ENCODE results near the gene FAM9A.
"Not testable (repeated sequence)": the region's sequence is repeated elsewhere in the genome, so short reads cannot be mapped to it uniquely, and the experiment has no call there.

FAM9A gene

DNA sequence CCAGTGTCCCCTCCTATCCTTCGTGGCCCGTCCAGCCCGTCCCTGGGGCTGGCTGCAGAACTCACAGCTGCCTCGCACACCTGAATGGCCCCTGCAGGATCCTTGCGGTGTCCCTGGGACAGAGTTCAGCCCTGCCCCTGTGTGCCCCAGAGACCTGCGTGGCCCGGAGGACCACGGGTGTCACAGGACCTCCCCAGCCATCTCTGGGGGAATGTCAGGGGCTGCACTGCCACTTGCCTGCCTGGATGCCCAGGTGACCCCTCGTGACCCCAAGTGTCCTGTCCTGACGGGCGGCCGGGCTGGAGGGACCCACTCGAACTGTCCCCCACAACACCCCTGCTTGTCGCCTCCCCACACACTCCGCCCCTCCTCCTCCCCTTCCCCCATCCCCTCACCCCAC is 832 bp downstream of the FAM9A start:
- not testable (repeated sequence) for H3K9ac ChIP-seq (ENCODE audit: low read depth, low read length); H3K4me3 ChIP-seq (ENCODE audit: low read length); H3K4me2 ChIP-seq (ENCODE audit: low read length); H3K9me3 ChIP-seq (replicated peaks; ENCODE audit: low read length); H3K4me1 ChIP-seq (ENCODE audit: control insufficient read depth, insufficient read depth, low read length); H3K36me3 ChIP-seq (ENCODE audit: insufficient read depth, low read length); H3K27me3 ChIP-seq (ENCODE audit: control insufficient read depth, insufficient read depth, low read length)

DNA sequence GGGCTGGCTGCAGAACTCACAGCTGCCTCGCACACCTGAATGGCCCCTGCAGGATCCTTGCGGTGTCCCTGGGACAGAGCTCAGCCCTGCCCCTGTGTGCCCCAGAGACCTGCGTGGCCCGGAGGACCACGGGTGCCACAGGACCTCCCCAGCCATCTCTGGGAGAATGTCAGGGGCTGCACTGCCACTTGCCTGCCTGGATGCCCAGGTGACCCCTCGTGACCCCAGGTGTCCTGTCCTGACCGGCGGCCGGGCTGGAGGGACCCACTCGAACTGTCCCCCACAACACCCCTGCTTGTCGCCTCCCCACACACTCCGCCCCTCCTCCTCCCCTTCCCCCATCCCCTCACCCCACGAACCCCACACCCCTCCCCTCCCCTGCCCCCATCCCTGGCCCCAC is 1.9 kb downstream of the FAM9A start:
- not testable (repeated sequence) for H3K36me3 ChIP-seq (ENCODE audit: insufficient read depth, low read length); H3K9ac ChIP-seq (ENCODE audit: low read depth, low read length); H3K9me3 ChIP-seq (replicated peaks; ENCODE audit: low read length); H3K4me2 ChIP-seq (ENCODE audit: low read length); H3K4me1 ChIP-seq (ENCODE audit: control insufficient read depth, insufficient read depth, low read length); H3K4me3 ChIP-seq (ENCODE audit: low read length); H3K27me3 ChIP-seq (ENCODE audit: control insufficient read depth, insufficient read depth, low read length)

DNA sequence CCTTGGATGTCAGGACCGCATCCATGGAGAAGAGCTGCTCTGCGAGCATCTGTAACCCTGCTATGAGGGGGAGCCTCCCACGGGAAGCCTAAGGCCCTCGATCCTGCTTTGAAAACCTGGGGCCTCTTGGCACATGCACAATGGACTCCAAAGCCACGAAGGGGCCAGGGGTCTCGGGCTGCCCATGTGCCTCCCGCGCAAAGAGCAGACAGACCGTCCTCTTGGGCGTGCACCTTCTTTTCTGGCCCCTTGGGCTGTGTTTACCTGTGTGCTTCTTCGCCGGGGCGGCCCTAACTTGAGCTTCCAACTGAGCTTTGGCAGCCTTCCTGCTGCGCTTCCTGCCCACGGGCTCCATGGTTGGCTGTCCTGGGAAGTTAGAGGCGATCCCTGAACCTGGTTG is 2.5 kb downstream of the FAM9A start:
- not testable (repeated sequence) for H3K36me3 ChIP-seq (ENCODE audit: insufficient read depth, low read length); H3K9ac ChIP-seq (ENCODE audit: low read depth, low read length); H3K4me3 ChIP-seq (ENCODE audit: low read length); H3K4me1 ChIP-seq (ENCODE audit: control insufficient read depth, insufficient read depth, low read length); H3K4me2 ChIP-seq (ENCODE audit: low read length); H3K9me3 ChIP-seq (replicated peaks; ENCODE audit: low read length); H3K27me3 ChIP-seq (ENCODE audit: control insufficient read depth, insufficient read depth, low read length)

DNA sequence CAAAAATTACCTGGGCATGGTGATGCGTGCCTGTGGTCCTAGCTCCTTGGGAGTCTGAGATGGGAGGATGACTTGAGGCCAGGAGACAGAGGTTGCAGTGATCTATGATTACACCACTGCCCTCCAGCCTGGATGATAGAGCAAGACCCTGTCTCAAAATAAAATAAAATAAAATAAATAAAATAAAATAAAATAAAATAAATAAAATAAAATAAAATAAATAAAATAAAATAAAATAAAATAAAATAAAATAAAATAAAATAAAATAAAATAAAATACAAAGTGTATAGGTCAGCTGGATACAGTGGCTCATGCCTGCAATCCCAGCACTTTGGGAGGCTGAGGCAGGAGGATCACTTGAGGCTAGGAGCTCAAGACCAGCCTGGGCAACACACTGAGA is 14.1 kb downstream of the FAM9A start:
- not testable (repeated sequence) for H3K9ac ChIP-seq (ENCODE audit: low read depth, low read length); H3K4me3 ChIP-seq (ENCODE audit: low read length); H3K4me2 ChIP-seq (ENCODE audit: low read length); H3K4me1 ChIP-seq (ENCODE audit: control insufficient read depth, insufficient read depth, low read length); H3K27me3 ChIP-seq (ENCODE audit: control insufficient read depth, insufficient read depth, low read length); H3K36me3 ChIP-seq (ENCODE audit: insufficient read depth, low read length); H3K9me3 ChIP-seq (replicated peaks; ENCODE audit: low read length)

DNA sequence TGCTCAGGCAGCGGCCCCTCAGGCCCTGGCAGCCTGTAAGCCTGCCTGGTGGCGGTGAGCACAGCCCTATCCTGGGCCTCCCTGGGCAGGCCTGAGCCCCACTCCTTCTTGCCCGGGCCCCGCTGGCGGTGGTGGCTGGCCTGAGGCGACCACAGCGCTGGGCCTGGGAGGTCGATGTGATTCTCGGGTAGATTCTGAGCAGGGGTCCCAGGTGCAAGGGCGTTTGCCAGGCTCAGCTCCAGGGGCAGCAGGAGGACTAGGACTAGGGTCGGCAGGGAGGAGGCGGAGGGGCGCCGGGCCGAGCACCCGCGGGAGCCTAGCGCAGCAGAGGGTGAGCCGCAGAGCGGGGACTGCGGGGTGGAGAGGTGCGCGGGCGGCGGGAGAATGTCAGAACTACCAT is 17.0 kb downstream of the FAM9A start:
- Histone ChIP-seq H3K9me3 (replicated peaks; ENCODE audit: low read length) (no peaks in the 10 kb centered on the region), H3K4me1 (ENCODE audit: control insufficient read depth, insufficient read depth, low read length) (no peaks in the 10 kb centered on the region), H3K9ac (ENCODE audit: low read depth, low read length) (no peak overlapping the region), H3K36me3 (ENCODE audit: insufficient read depth, low read length) (no peaks in the 10 kb centered on the region), H3K4me2 (ENCODE audit: low read length) (no peak overlapping the region), H3K27me3 (ENCODE audit: control insufficient read depth, insufficient read depth, low read length) (no peaks in the 10 kb centered on the region), H3K4me3 (ENCODE audit: low read length) (no peak overlapping the region)

DNA sequence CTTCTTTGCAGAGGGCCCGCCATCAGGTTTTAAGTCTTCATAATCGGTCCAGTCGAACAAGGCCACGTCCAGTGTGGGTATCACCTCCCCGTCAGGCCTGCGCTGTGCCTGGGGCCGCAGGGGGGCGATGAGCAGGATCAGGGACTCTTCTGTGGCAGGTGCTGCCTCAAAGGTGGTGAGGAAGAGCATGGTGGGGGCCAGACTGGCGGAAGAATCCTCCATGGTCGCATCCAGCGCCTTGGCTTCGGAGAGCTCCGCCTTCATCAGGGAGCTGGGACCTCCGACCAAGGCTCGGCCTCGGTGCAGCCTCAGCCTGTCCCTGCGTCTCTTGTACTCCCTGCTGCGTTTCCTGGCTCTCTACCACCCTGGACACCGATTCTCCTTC is 17.5 kb downstream of the FAM9A start:
- no peaks in the 10 kb centered on the region for H3K36me3 ChIP-seq (ENCODE audit: insufficient read depth, low read length)
- H3K9me3 ChIP-seq (replicated peaks; ENCODE audit: low read length), result no peaks in the 10 kb centered on the region
- H3K9ac ChIP-seq (ENCODE audit: low read depth, low read length), result no peak overlapping the region
- no peaks in the 10 kb centered on the region for H3K4me1 ChIP-seq (ENCODE audit: control insufficient read depth, insufficient read depth, low read length)
- H3K4me3 ChIP-seq (ENCODE audit: low read length), result no peak overlapping the region
- H3K27me3 ChIP-seq (ENCODE audit: control insufficient read depth, insufficient read depth, low read length), result no peaks in the 10 kb centered on the region
- no peak overlapping the region for H3K4me2 ChIP-seq (ENCODE audit: low read length)

DNA sequence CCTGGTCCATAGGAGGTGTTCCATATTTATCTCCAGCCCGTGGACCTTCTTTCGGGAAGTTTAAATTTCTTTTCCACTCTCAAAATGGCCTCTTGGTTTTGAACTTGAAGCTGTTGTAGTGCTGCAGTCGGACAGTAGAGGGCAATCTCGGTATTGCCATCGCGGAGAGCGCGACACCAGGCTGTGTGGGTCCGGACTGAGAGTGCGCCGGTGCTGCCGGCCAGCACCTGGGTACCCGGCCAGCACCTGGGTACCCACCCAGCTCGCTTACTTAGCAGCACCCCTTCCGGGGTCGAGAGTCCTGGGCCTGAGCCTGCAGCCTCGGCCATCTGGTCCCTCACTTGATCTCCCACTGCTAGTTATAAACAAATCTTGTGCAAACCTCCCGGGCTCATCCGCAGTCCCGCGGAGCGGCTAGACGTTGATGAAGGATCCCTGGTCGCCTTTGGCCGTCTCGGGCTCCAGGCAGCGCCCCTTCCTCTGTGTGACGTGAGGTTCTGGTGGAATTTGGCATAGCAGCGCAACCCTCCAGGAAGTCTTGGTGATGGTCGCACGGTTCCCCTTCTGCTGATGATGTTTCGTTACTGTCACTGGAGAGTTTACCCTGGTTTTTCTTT is 18.0 kb downstream of the FAM9A start:
- no peak overlapping the region for H3K4me3 ChIP-seq (ENCODE audit: low read length)
- H3K9ac ChIP-seq (ENCODE audit: low read depth, low read length), result no peak overlapping the region
- no peak overlapping the region for H3K4me2 ChIP-seq (ENCODE audit: low read length)
- H3K36me3 ChIP-seq (ENCODE audit: insufficient read depth, low read length), result no peaks in the 10 kb centered on the region
- H3K27me3 ChIP-seq (ENCODE audit: control insufficient read depth, insufficient read depth, low read length), result no peaks in the 10 kb centered on the region
- H3K9me3 ChIP-seq (replicated peaks; ENCODE audit: low read length), result no peaks in the 10 kb centered on the region
- no peaks in the 10 kb centered on the region for H3K4me1 ChIP-seq (ENCODE audit: control insufficient read depth, insufficient read depth, low read length)

DNA sequence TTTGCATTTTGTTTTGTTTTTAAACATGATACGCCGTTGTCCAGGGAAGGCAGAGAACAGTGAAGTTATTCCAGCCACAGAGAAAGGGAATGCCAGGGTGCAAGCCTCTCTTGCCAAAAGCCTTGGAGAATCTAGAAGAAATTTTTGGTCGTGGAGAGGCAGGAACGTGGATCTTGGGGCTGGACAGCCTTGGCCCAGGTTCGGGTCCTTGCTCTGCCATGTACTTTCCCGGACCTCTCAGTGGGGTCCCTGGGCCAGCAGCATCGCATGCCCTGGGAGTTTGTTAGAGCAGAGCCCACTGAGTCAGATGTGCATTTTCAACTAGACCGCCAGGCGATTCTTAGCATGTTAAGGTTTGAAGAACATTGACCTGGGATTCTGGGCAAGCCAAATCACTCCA is 18.6 kb downstream of the FAM9A start:
- Histone ChIP-seq H3K9ac (ENCODE audit: low read depth, low read length) (no peak overlapping the region), H3K4me1 (ENCODE audit: control insufficient read depth, insufficient read depth, low read length) (no peaks in the 10 kb centered on the region), H3K36me3 (ENCODE audit: insufficient read depth, low read length) (no peaks in the 10 kb centered on the region), H3K4me3 (ENCODE audit: low read length) (no peak overlapping the region), H3K4me2 (ENCODE audit: low read length) (no peak overlapping the region), H3K27me3 (ENCODE audit: control insufficient read depth, insufficient read depth, low read length) (no peaks in the 10 kb centered on the region), H3K9me3 (replicated peaks; ENCODE audit: low read length) (no peaks in the 10 kb centered on the region)

DNA sequence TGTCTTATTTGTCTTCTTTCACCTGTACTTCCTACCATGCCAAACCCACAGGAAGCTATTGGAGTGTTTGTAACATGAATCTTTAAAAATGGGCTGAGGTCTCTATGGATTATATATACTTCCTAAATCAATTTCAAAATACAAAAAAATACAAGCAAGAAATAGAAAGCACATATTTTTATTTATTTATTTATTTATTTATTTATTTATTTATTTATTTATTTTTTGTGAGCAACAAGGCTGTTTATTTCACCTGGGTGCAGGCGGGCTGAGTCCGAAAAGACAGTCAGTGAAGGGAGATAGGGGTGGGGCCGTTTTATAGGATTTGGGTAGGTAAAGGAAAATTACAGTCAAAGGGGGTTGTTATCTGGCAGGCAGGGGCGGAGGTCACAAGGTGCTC is 19.3 kb downstream of the FAM9A start:
- H3K4me3 ChIP-seq (ENCODE audit: low read length); H3K9me3 ChIP-seq (replicated peaks; ENCODE audit: low read length); H3K36me3 ChIP-seq (ENCODE audit: insufficient read depth, low read length); H3K9ac ChIP-seq (ENCODE audit: low read depth, low read length); H3K27me3 ChIP-seq (ENCODE audit: control insufficient read depth, insufficient read depth, low read length); H3K4me2 ChIP-seq (ENCODE audit: low read length); H3K4me1 ChIP-seq (ENCODE audit: control insufficient read depth, insufficient read depth, low read length): not testable (repeated sequence)

DNA sequence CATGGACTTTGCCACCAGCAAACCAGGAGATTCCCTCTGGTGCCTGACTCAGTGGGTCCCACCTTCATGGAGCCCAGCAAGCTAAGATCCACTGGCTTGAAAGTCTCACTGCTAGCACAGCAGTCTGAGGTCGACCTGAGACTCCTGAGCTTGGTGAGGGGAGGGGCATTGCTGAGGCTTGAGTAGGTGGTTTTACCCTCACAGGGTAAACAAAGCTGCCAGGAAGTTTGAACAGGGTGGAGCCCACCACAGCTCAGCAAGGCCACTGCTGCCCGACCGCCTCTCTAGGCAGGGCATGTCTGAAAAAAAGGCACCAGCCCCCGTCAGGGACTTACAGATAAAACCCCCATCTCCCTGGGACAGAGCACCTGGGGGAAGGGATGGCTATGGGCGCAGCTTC is 28.1 kb downstream of the FAM9A start:
- no peak overlapping the region for H3K9ac ChIP-seq (ENCODE audit: low read depth, low read length)
- H3K4me2 ChIP-seq (ENCODE audit: low read length), result no peak overlapping the region
- H3K36me3 ChIP-seq (ENCODE audit: insufficient read depth, low read length), result no peaks in the 10 kb centered on the region
- no peak overlapping the region for H3K4me3 ChIP-seq (ENCODE audit: low read length)
- H3K27me3 ChIP-seq (ENCODE audit: control insufficient read depth, insufficient read depth, low read length), result no peaks in the 10 kb centered on the region
- no peaks in the 10 kb centered on the region for H3K9me3 ChIP-seq (replicated peaks; ENCODE audit: low read length)
- H3K4me1 ChIP-seq (ENCODE audit: control insufficient read depth, insufficient read depth, low read length), result no peaks in the 10 kb centered on the region

DNA sequence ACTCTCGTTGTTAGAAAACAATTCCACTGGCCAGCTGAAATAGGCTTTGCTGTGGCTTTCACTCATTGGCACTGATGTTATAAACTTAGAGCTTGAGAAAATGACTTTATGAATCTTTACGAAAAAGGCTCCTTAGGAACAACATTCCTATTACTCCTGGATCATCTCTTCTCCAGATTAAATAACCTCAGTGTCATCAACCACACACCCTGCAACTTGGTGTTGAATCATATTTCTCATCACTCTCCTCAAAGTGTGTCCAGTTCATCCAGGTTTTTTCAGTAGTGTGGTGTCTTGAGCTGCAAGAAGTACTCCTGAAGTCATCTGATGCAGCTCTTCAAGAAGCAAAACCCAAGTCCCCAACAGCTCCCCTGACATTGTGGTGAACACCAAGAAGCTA is 41.2 kb downstream of the FAM9A start:
- H3K4me3 ChIP-seq (ENCODE audit: low read length), result no peak overlapping the region
- peaks cover 11% of the 10 kb centered on the region for H3K4me1 ChIP-seq (ENCODE audit: control insufficient read depth, insufficient read depth, low read length)
- no peaks in the 10 kb centered on the region for H3K27me3 ChIP-seq (ENCODE audit: control insufficient read depth, insufficient read depth, low read length)
- no peak overlapping the region for H3K4me2 ChIP-seq (ENCODE audit: low read length)
- H3K9ac ChIP-seq (ENCODE audit: low read depth, low read length), result no peak overlapping the region
- H3K36me3 ChIP-seq (ENCODE audit: insufficient read depth, low read length), result no peaks in the 10 kb centered on the region
- no peaks in the 10 kb centered on the region for H3K9me3 ChIP-seq (replicated peaks; ENCODE audit: low read length)

DNA sequence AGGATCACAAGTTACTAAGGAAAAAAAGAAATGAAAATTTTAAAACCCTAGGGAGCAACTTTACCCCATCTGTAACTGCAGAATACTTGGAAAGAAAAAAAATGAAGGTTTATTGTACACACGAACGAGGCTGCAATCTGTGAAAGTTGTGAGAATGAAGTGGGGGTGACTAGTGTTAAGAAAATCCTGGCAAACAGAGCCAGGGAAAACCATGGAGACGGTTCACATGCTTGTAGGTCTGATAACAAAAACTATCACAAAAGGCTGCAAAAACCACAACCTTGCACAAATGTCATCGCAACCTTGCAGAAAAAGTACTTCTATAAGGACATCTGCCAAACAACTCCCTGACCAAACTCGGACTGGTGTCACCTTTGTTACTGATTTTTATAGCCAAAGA is 42.5 kb downstream of the FAM9A start:
- H3K4me3 ChIP-seq (ENCODE audit: low read length); H3K9me3 ChIP-seq (replicated peaks; ENCODE audit: low read length); H3K36me3 ChIP-seq (ENCODE audit: insufficient read depth, low read length); H3K4me2 ChIP-seq (ENCODE audit: low read length); H3K9ac ChIP-seq (ENCODE audit: low read depth, low read length); H3K27me3 ChIP-seq (ENCODE audit: control insufficient read depth, insufficient read depth, low read length): not testable (repeated sequence)
- peaks cover 11% of the 10 kb centered on the region for H3K4me1 ChIP-seq (ENCODE audit: control insufficient read depth, insufficient read depth, low read length)

Measured in skeletal muscle satellite cell (primary cell).